ENCODE results near the gene LRRC53.

LRRC53 gene

DNA sequence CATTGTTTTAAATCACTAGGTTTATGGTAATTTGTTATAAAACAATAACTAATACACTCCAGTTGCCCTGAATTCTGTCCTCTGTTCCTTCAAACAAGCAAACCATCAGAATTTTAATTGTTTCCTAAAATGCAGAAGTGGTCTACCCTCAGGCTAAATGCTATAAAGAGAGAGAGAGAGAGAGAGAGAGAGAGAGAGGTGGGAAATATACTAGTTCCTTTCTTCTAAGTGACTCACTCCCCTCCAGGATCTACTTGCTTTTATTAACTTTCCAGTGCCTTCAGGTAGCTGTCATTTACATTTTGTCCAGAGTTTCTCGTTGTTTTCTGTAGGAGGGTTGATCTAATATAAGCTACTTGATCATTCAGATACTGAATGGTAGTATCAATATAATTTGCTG lies 26.4 kb downstream of the LRRC53 start:
- no peak for DNase-seq

DNA sequence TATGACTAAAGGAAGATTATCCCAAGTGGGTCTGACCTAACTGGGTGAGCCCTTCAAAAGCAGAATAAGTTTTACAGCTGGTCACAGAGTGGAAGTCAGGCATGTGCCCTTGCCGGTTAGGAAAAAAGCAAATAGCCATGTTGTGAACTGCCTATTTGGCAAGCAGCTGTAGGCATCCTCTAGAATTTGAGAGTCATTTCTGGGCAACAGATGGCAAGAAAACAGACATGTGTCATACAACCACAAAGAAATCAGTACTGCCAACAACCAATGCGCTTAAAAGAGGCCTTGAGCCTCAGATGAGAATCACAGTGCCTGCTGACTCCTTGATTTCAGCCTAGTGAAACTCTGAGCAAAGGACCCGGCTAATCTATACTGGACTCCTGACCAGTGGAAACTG lies 26.8 kb downstream of the LRRC53 start:
- DNase-seq: no peak

- DNase-seq: no peak
Observed at GRCh38 chr1:74481607-74482006, 30.8 kb downstream of the LRRC53 start.

DNA sequence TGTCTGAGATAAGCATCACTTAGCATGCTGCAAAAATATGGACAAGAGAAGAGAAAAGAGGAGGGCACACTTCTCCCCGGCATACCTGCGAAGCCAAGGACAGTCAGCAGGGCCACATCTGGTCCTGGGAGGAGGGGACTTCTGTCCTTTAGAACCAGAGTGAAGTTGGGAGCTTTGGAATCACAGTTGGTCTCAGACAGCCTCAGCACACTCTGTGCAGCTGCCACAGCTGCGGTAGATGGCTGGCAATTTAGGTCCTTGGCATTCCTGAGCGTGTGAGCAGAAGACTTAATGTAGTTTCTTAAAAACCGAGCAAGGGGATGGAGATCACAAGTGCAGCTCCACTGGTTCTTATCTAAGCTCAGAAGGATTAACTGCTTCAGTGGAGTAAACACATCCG lies 32.3 kb downstream of the LRRC53 start:
- no peak for DNase-seq

DNA sequence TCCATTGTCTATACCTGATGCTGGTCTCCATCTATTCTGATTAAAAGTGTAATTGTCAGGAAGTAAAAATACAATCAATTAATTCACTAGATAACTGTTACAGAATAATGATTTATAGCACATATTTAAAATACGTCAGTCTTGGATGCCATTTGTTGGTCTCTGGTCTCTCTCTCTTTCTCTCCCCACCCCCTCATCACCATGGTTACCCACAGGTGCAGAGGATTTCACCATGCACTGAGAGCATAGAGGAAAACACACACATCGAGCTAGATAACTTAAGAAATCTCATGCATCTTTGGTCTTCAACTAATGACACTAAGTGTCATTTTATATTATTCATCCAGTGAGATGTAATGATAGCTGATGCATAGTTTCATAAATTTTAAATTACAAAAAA lies 33.4 kb downstream of the LRRC53 start:
- no peak for DNase-seq

DNA sequence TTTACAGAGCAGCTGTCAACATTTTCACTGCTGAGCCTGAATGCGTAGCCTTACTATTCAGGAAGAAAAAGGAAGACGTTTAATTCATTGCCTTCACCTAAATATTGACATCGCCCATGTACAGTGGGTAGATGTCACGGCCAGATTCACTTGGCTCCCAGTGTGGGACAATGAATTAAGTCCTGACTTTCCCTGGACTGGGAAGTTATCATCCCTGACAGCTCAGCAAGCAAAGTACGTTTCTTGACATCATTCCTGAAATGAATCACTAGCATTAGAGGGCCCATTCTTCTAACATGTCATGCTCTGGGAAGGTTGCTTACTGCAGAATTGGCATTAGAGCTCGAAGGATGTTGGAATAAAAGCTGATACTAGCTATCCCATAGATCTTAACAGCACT lies 37.8 kb downstream of the LRRC53 start:
- no peak for DNase-seq

GRCh38 chr1:74471470-74471869 lies 40.9 kb downstream of the LRRC53 start:
- DNase-seq: no peak

GRCh38 chr1:74470936-74471335 lies 41.5 kb downstream of the LRRC53 start:
- no peak for DNase-seq

GRCh38 chr1:74470251-74470650 lies 42.2 kb downstream of the LRRC53 start:
- DNase-seq: no peak

- no peak for DNase-seq
Observed at GRCh38 chr1:74468982-74469603, 43.3 kb downstream of the LRRC53 start.

- no peak for DNase-seq
Observed at GRCh38 chr1:74467786-74468377, 44.5 kb downstream of the LRRC53 start.

DNA sequence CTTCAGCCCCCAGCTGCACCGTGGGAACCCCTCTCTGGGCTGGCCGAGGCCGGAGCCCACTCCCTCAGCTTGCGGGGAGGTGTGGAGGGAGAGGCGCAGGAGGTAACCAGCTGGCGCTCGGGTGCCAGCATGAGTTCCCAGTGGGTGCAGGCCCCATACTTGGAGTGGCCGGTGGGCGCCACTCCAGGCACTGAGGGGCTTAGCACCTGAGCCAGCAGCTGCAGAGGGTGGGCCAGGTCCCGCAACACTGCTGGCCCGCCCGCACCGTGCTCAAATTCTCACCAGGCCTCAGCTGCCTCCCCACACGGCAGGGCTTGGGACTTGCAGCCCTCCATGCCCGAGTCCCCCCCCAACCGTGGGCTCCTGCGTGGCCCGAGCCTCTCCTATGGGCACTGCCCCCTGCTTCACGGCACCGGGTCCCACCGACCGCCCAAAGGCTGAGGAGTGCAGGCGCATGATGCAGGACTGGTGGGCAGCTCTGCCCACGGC lies 47.2 kb downstream of the LRRC53 start:
- DNase-seq: no peak

GRCh38 chr1:74464037-74464436 lies 48.4 kb downstream of the LRRC53 start:
- no peak for DNase-seq

GRCh38 chr1:74463333-74463988 lies 49.0 kb downstream of the LRRC53 start:
- DNase-seq: no peak

- no peak for DNase-seq
Observed at GRCh38 chr1:74457253-74457652, 55.2 kb downstream of the LRRC53 start.

DNA sequence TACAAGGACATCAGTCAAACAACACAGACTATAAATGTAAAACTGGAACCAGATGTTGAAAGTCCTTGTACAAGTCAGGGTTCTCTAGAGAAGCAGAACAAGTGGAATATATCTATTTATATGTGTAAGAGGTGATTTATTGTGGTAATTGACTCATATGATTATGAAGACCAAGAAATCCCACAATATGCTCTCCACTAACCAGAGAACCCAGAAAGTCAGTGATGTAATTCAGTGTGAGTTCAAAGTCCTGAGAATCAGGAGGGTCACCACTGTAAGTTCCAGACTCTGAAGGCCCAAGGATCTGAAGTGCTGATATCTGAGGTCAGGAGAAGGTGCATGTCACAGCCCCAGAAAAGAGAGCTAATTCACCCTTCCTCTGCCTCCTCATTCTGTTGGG lies 57.0 kb downstream of the LRRC53 start:
- no peak for DNase-seq

DNA sequence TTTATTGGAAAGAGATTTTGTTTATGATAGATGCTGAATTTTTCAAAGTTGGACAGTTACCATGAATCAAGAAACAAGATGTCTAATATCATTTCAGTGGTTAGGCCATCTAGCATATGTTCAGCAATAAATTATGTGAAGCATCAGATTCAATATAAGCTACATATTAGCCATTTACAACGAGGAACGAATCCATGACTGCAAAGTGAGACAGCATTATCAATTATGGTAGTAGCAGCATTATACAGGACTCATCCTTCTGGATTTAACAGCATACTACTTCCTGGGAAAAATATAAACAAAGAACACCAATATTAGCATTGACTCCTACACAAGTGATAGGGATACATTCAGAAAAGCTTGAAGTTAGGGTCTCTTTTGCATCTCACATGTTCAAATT lies 59.1 kb downstream of the LRRC53 start:
- DNase-seq: no peak

DNA sequence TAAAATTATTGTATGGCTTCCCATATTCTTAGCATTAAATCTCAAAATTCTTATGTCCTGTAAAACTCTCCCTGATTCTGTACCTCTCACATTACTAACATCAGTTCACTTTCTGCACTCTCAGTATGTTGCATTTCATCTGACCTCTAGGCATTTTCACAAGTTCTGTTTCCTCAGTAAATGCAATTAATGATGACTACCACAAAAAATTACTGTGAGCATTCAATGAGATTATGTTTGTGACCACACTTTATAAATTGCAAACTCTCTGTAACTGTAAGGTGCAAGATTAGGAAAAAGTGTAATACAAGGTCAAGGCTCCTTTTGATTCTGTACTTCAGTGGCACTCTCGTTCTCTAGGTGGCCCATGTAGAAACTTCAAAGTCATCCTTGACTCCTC lies 60.4 kb downstream of the LRRC53 start:
- no peak for DNase-seq

GRCh38 chr1:74437035-74437434 lies 75.4 kb downstream of the LRRC53 start:
- no peak for DNase-seq

GRCh38 chr1:74436078-74436477 lies 76.3 kb downstream of the LRRC53 start:
- DNase-seq: no peak

GRCh38 chr1:74434321-74434720 lies 78.1 kb downstream of the LRRC53 start:
- DNase-seq: no peak

DNA sequence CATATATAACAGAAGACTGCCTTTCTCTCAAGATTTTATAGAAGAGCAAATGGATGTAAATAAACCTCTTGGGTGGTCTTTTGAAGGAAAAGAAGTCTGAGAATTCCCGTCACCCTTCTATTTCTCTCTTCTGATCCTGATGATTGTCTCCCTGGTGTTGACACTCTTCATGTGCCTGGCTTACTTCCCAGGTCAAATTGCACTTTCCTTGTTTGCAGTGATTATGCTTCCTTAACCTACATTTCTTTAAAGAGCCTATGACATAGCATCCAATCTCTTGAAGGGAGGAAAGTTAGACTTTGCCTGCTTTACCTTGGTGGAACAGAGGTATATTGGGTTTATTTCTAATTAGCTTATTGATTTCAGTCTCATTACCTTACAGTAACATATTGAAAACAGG lies 80.1 kb downstream of the LRRC53 start:
- DNase-seq: no peak

GRCh38 chr1:74431531-74431930 lies 80.9 kb downstream of the LRRC53 start:
- no peak for DNase-seq

DNA sequence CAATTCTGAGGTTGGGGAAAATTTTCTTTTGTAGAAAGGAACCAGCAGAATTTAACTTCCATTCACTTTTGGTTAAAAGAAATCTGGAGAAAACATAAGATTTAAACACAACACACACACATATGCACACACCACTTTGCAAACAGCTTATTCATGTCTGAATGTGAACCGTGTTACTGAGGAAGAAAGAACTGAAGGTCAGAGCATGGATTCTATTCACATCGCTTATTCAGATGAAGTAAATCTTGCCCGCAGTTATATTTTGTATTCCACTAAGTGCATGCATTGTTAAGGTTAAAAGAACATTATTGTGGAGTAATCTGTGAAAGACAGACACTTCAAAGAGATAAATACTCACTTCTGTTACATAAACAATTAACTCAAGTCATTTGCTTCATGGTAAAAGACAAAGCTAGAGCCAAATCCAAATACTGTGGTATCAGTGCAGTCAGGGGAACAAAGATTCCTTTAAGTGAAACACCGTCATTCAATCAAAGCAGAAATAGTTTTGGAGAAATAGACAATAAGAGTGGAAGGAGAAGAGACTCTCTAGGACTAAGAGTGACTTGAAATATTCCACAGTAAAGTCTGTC lies 82.0 kb downstream of the LRRC53 start:
- DNase-seq: no peak

Data from NCI-H510A (cell line).